Effector CD8-positive, alpha-beta T cell (primary cell): ENCODE data around the gene SAXO1.

ENCODE experiments used
- DNase-seq: peaks from one replicate; lab custom pipeline; 2025; lab: John Stamatoyannopoulos, UW

Gene SAXO1

GRCh38 chr9:18910916-18911315, 122.1 kb downstream of the SAXO1 start:
- no peak for DNase-seq

DNA sequence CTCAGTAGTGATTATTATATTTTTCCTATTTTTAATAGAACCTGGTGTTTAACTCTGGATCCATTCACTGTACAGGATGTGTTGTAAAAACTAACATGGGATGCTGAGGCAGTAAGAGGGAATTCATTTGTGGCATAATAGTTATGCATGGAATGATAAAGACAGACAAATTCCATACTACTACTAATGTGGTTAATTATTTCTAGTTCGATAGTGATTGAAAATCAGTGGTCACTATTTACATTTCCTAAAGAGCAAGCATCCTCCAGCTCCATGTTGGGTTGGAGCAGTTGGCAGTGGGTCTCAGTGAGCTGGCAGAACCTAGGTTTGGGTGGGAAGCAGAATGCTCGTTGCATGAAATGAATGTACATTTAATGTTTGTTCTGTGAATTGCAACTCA, 122.6 kb downstream of the SAXO1 start:
- DNase-seq, result no peak

DNA sequence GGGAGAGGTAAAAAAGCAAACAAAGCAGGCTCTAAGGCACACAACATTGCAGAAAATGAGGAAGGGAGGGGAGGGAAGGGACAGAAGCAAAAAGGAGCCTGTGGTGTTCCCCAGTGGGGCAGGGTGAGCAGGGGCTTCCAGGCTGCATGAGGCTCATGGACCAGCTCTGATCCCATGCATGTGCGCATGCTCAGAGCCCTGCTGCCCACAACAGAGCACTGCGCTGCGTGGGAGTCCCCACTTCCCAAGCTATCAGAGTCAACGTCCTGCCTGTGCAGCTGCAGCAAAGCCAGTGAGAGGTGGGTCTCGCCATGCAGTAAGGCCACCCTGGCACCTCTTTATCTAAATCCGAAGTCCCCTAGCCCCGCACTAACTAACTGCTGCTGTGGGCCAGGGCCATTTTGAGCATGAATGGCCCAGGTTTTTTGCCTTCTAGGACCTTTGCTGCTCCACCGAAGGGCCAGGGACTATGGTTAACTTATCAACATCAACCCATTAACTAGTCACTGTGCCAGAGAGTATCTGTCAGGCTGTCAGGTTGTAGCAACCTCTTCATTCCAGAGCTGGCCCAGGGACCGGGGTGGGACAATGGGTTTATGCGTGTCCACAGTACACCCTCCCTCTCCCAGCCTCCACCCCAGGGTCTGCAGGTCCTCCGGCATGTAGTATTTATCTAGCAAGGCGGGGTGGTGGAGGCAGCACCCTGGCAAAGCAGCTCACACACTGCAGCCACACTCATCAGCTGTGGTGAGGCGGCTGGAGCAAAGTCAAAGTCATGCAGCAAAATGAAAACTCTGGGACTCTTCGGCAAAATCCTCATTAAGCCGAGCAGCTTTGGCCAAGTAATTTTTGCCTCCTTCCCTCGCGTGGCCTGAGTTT, 123.6 kb downstream of the SAXO1 start:
- no peak for DNase-seq

- no peak for DNase-seq
Measured at GRCh38 chr9:18907927-18908625, 124.9 kb downstream of the SAXO1 start.

DNA sequence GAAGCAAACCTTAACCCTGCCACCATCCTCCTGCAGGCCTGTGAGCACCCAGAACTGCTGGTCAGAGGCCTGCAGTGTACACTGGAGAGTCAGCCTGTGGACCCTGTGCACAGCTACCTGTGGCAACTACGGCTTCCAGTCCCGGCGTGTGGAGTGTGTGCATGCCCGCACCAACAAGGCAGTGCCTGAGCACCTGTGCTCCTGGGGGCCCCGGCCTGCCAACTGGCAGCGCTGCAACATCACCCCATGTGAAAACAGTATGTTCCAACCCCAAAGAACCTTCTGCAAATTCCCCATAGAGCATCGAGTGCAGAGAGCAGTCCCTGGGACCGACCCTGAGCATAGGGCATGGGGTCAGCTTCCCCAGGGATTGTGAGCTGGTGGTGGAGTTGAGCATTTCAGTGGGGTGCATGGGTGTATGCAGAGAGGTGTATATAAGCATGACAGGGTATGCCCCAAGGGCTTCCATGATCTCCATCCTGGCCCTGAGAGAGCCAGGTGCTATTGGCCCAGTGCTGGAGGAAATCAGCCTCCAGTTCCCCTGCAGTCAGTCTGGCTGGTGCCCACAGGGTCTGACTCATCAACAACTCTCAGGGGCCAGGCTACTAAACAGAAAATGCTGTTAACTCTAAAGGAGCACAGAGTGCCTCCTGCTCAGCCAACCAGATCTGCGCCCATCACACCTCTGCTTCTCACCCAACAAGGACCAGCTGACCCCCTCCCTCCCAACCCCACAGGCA, 126.2 kb downstream of the SAXO1 start:
- DNase-seq, result no peak

DNA sequence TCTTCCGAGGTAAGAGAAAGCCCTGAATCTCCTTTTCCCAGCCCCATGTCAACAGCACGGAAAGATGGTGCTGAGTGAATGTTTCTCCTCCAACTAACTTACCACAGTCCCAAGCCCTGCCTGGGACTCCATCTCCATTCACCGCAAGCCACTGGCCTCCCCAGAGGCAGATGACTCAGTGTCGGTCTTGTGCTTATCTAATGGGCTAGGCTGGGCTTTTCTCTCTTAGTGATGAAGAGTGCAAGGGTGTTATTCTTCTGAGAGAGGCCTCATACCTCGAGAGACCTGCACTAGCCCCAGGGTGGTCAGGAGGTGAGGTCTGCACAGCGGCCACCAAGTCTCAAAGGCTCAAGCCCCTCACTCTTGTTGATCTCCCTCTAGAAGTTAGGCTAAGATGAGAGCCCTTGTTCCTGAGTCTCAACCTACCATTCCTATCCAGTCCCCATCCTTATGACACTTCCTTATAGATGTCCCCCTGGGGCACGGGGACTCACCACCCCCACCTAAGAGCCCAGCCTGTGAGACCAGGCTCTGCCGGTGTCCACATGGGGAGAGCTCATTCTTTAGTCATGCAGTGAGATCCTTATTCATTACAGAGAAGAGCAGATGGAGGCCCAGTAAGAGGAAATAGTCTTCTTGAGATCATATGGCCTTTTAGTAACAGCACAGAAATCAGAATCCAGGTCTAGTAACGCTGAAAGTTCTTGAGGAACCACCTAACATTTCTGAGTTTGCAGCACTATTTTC, 127.0 kb downstream of the SAXO1 start:
- DNase-seq, result no peak

GRCh38 chr9:18905028-18905882, 127.8 kb downstream of the SAXO1 start:
- DNase-seq, result no peak

- no peak for DNase-seq
Measured at GRCh38 chr9:18903450-18903849, 129.6 kb downstream of the SAXO1 start.

DNA sequence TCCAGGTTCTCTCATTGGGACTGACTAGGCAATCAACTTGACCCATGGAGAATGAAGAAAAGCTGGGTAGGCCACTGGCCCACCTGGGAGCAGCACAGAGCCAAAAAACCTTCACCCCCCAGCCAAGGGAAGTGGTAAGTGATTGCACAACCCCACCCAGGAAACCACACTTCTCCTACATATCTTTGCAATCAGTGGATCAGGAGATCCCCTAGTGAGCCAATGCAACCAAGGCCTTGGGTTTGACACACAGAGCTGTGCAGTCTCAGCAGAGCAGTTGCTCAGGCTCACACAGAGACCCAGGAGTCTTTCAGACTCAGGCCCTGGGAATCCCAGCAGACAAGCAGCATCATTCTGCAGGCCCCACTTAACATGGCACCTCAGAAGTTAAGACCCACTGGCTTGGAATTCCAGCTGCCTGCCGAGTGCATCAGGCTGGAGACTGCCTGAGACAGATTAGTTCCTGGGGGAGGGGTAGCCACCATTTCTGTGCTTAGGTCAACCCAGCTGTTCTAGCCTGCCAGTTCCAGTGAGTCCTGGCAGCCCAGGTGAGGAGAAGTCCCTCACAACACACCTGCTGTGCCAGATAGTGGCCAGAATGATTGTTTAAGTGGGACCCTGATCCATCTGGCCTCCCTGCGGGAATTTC, 136.4 kb downstream of the SAXO1 start:
- no peak for DNase-seq

DNA sequence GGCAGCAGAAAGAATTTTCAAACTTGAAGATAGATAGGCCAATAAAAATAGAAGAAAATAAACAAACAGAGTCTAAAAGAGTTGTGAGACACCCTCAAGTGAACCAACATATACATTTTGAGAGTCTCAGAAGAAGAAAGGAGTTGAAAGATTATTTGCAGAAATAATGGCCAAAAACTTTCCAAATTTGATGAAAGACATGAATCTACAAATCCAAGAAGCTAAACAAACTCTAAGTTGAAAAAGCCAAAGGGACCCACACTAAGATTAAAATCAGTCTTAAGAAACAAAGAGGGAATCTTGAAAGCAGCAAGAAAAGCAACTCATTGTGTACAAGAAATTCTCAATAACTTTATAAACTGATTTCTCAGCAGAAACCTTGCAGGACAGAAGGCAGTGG, 137.0 kb downstream of the SAXO1 start:
- DNase-seq, result no peak

- DNase-seq, result no peak
Measured at GRCh38 chr9:18893491-18893890, 139.5 kb downstream of the SAXO1 start.

GRCh38 chr9:18893046-18893445, 140.0 kb downstream of the SAXO1 start:
- DNase-seq, result no peak

GRCh38 chr9:18891946-18892670, 140.9 kb downstream of the SAXO1 start:
- no peak for DNase-seq

DNA sequence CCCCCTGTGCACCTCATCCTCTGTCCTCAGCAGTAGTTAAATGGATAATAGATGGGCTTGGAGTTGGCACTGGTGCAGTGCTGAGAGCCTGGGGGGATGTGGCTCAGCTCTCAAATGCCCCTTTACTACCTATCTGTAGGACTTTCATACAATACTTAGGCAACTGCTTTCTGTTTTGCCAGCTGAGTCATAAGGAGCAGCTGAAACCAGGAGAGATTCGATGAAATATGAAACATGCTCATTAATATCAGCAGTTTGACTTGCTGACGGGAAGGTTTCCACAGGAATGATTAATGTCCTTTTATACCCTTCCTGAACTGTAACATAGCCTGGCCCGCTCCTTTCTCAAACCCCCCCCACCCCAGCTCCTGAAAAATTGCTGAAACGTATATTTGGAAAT, 142.6 kb downstream of the SAXO1 start:
- no peak for DNase-seq

DNA sequence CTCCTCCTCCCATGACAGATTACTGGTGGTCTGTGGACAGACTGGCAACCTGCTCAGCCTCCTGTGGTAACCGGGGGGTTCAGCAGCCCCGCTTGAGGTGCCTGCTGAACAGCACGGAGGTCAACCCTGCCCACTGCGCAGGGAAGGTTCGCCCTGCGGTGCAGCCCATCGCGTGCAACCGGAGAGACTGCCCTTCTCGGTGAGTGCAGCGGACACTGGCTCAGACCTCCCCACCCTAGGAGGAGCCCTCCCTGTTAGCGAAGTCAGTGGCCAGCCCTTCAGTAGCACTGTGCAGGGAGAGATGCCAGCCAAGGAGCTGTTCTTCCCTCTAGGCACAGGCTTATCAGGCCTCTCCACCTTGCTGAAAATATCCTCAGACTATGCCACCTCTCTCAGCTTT, 143.5 kb downstream of the SAXO1 start:
- DNase-seq, result no peak

- DNase-seq, result no peak
Measured at GRCh38 chr9:18888290-18888689, 144.7 kb downstream of the SAXO1 start.

GRCh38 chr9:18887546-18887945, 145.5 kb downstream of the SAXO1 start:
- DNase-seq, result no peak

DNA sequence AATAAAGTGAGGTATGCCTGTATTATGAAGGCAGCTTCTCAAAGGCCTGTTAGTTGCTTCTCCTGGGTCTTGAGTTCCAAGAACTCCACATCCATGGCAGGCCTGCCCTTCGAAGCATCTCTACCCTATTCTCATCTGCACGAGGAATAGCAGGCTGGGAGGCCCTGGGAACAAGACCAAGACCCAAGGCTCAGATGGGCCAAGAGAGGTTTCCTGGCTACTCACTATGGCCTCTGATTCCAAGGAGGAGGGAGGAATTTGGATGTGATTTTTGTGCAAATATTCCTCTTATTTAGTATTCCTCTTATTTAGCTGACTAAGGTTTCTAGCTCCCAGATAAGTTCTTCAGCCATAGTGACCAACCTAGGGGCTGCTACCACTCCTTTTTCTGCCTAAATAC, 151.3 kb downstream of the SAXO1 start:
- no peak for DNase-seq

GRCh38 chr9:18877984-18878383, 155.0 kb downstream of the SAXO1 start:
- DNase-seq, result no peak
